H1 (cell line): ENCODE measurements around the gene FGF12. TPM values are rescaled to one million over a fixed set of nuclear protein-coding genes. Genes with fewer than 3 reads are reported as not detected.

Source experiments
- CTCF ChIA-PET: fragments of 300-600 bp; sonication (Branson Sonifier 250); formaldehyde crosslinking; loops from one replicate; lab custom pipeline; 2021; ENCODE audit not compliant: partially characterized antibody; lab: Charles Lee
- POLR2A ChIA-PET: fragments of 300-600 bp; sonication (Branson Sonifier 250); formaldehyde crosslinking; loops from one replicate; lab custom pipeline; 2021; ENCODE audit warnings: inconsistent platforms; ENCODE audit not compliant: partially characterized antibody; lab: Charles Lee
- DNase-seq, 2 experiments: peaks; one replicate each; pipeline versions ENCODE4 v3.0.0 to v3.0.0-alpha.2; 2010 to 2022; ENCODE audit warnings: low spot score in 2 of 2, low read depth in 1 of 2, mixed read lengths in 1 of 2
- FAIRE-seq: peaks from 2 replicates; lab custom pipeline; 2011; peaks lifted over from hg19 to GRCh38; lab: Jason Lieb, UNC
- H2AFZ ChIP-seq: 2 replicates; pipeline ENCODE4 v1.8.1; 2012; ENCODE audit warnings: low read length, inconsistent platforms
- H2AK5ac ChIP-seq: 2 replicates; pipeline ENCODE4 v1.6.1; 2013; ENCODE audit warnings: low read depth, low read length
- H2BK120ac ChIP-seq: replicated peaks from 2 replicates; pipeline ENCODE3; 2013; ENCODE audit warnings: low read depth, low read length, inconsistent platforms
- H2BK12ac ChIP-seq: 2 replicates; pipeline ENCODE4 v1.6.1; 2013; ENCODE audit warnings: low read depth, low read length
- H2BK15ac ChIP-seq: 2 replicates; pipeline ENCODE4 v1.6.1; 2013; ENCODE audit warnings: low read length
- H2BK20ac ChIP-seq: 2 replicates; pipeline ENCODE4 v1.6.1; 2013; ENCODE audit warnings: low read length
- H2BK5ac ChIP-seq: 2 replicates; pipeline ENCODE4 v1.6.1; 2013; ENCODE audit warnings: low read depth, low read length
- H3K14ac ChIP-seq: 2 replicates; pipeline ENCODE4 v1.6.1; 2013; ENCODE audit warnings: inconsistent platforms; ENCODE audit not compliant: insufficient read length
- H3K18ac ChIP-seq: 2 replicates; pipeline ENCODE4 v1.6.1; 2013; ENCODE audit warnings: low read length; ENCODE audit errors: extremely low read depth
- H3K23ac ChIP-seq: 2 replicates; pipeline ENCODE4 v1.6.1; 2013; ENCODE audit warnings: inconsistent platforms; ENCODE audit not compliant: insufficient read length
- H3K23me2 ChIP-seq: 2 replicates; pipeline ENCODE4 v1.6.1; 2013; ENCODE audit warnings: low read depth, low read length
- H3K27ac ChIP-seq: 2 replicates; pipeline ENCODE4 v1.6.1; 2011; ENCODE audit warnings: low read depth, low read length, inconsistent platforms
- H3K27me3 ChIP-seq, 4 experiments: replicated peaks in 1 of 4; 1 replicate in 1 of 4; 2 replicates in 3 of 4; pipeline versions ENCODE4 v1.6.1 to v1.8.1; 2011 to 2013; ENCODE audit warnings: low read length in 3 of 4, mild to moderate bottlenecking in 3 of 4, inconsistent platforms in 2 of 4, mixed read lengths in 2 of 4, moderate library complexity in 1 of 4; ENCODE audit not compliant: control insufficient read depth in 3 of 4, insufficient read depth in 3 of 4; ENCODE audit errors: extremely low read depth in 1 of 4
- H3K36me3 ChIP-seq, 4 experiments: 2 replicates each; pipeline versions ENCODE4 v1.6.1 to v1.8.1; 2011 to 2013; ENCODE audit warnings: mild to moderate bottlenecking in 4 of 4, low read length in 3 of 4, moderate library complexity in 2 of 4, control low read depth in 1 of 4, inconsistent platforms in 1 of 4; ENCODE audit not compliant: insufficient read depth in 4 of 4, control insufficient read depth in 2 of 4
- H3K4ac ChIP-seq: replicated peaks from 2 replicates; pipeline ENCODE3; 2013; ENCODE audit warnings: low read length, low read depth, mixed read lengths, inconsistent platforms; ENCODE audit not compliant: insufficient read length
- H3K4me1 ChIP-seq, 4 experiments: replicated peaks in 1 of 4; 1 replicate in 1 of 4; 2 replicates in 3 of 4; pipeline versions ENCODE4 v1.6.1 to v1.8.1; 2011 to 2013; ENCODE audit warnings: low read length in 3 of 4, inconsistent platforms in 2 of 4, mixed read lengths in 1 of 4; ENCODE audit not compliant: insufficient read depth in 4 of 4, control insufficient read depth in 3 of 4
- H3K4me2 ChIP-seq, 2 experiments: 2 replicates each; pipeline versions ENCODE4 v1.6.1 to v1.8.1; 2011 to 2013; ENCODE audit warnings: low read depth in 2 of 2, low read length in 2 of 2, control low read depth in 1 of 2, inconsistent platforms in 1 of 2, mild to moderate bottlenecking in 1 of 2; ENCODE audit not compliant: insufficient read depth in 1 of 2
- H3K4me3 ChIP-seq, 4 experiments: fragments of 200-600, 300-600 bp in 1 of 4; sonication (generic), shearing (Covaris generic), sonication (Bioruptor Twin) in 1 of 4; 2 replicates each; pipeline versions ENCODE4 v1.5.1 to v1.8.1; 2011 to 2016; ENCODE audit warnings: low read length in 4 of 4, low read depth in 3 of 4, control low read depth in 2 of 4, inconsistent platforms in 2 of 4, mild to moderate bottlenecking in 2 of 4, mixed read lengths in 1 of 4, moderate library complexity in 1 of 4; ENCODE audit not compliant: insufficient read depth in 2 of 4; ENCODE audit errors: extremely low read depth in 1 of 4
- H3K56ac ChIP-seq: replicated peaks from 2 replicates; pipeline ENCODE3; 2013; ENCODE audit warnings: low read depth, mild to moderate bottlenecking, mixed read lengths, low read length, inconsistent platforms; ENCODE audit not compliant: insufficient read length
- H3K79me1 ChIP-seq: 2 replicates; pipeline ENCODE4 v1.6.1; 2013; ENCODE audit warnings: low read depth, low read length, control low read depth
- H3K79me2 ChIP-seq, 2 experiments: 2 replicates each; pipeline versions ENCODE4 v1.6.1 to v1.8.1; 2012 to 2013; ENCODE audit warnings: low read length in 2 of 2, mild to moderate bottlenecking in 2 of 2, inconsistent platforms in 1 of 2; ENCODE audit not compliant: insufficient read depth in 2 of 2, control insufficient read depth in 1 of 2
- H3K9ac ChIP-seq, 4 experiments: replicated peaks in 1 of 4; 1 replicate in 1 of 4; 2 replicates in 3 of 4; pipeline versions ENCODE4 v1.6.1 to v1.8.1; 2011 to 2013; ENCODE audit warnings: low read depth in 3 of 4, low read length in 3 of 4, control low read depth in 2 of 4, mild to moderate bottlenecking in 2 of 4, moderate library complexity in 2 of 4, inconsistent platforms in 1 of 4; ENCODE audit errors: extremely low read depth in 1 of 4
- H3K9me3 ChIP-seq, 2 experiments: 2 replicates each; pipeline versions ENCODE4 v1.6.1 to v1.8.1; 2012 to 2013; ENCODE audit warnings: mild to moderate bottlenecking in 2 of 2, moderate library complexity in 2 of 2, control low read depth in 1 of 2, inconsistent platforms in 1 of 2, low read depth in 1 of 2, low read length in 1 of 2, mixed read lengths in 1 of 2; ENCODE audit not compliant: insufficient read depth in 2 of 2
- H4K20me1 ChIP-seq, 2 experiments: replicated peaks in 1 of 2; 2 replicates each; pipeline versions ENCODE3 to v1.8.1; 2011 to 2013; ENCODE audit warnings: inconsistent platforms in 2 of 2, low read length in 2 of 2, mild to moderate bottlenecking in 1 of 2; ENCODE audit not compliant: insufficient read depth in 2 of 2, control insufficient read depth in 1 of 2
- H4K5ac ChIP-seq: 2 replicates; pipeline ENCODE4 v1.6.1; 2013; ENCODE audit warnings: low read length, low read depth, mixed read lengths, inconsistent platforms; ENCODE audit not compliant: insufficient read length
- H4K8ac ChIP-seq: 2 replicates; pipeline ENCODE4 v1.8.0; 2013; ENCODE audit warnings: mild to moderate bottlenecking, moderate library complexity, low read length, inconsistent platforms; ENCODE audit not compliant: insufficient read depth; ENCODE audit errors: extremely low read depth
- H4K91ac ChIP-seq: replicated peaks from 2 replicates; pipeline ENCODE3; 2013; ENCODE audit warnings: low read length, mixed read lengths, inconsistent platforms; ENCODE audit not compliant: insufficient read length
- CEBPB ChIP-seq: IDR thresholded peaks from 2 replicates; pipeline ENCODE4 v1.6.1; 2012; ENCODE audit warnings: low read depth, low read length
- CREB1 ChIP-seq: IDR thresholded peaks from 2 replicates; pipeline ENCODE4 v1.6.1; 2012; ENCODE audit warnings: inconsistent platforms
- PHF8 ChIP-seq: fragments of 200-600 bp; sonication (generic); conservative IDR thresholded peaks from 2 replicates; pipeline ENCODE4 v1.7.1; 2012; ENCODE audit warnings: low read depth, mild to moderate bottlenecking, inconsistent platforms, low read length, moderate library complexity
- WGBS, 2 experiments: shearing (Covaris generic) in 1 of 2; methylation state at CpG; one replicate each; pipeline versions ENCODE4 v1.1.6 to v1.1.7; 2013 to 2015; ENCODE audit warnings: low lambda C conversion rate in 2 of 2, mixed read lengths in 2 of 2, inconsistent platforms in 1 of 2, low coverage in 1 of 2, missing lambda C conversion rate in 1 of 2; ENCODE audit not compliant: insufficient replicate concordance in 2 of 2, insufficient coverage in 1 of 2, insufficient read length in 1 of 2; ENCODE audit errors: extremely low coverage in 1 of 2, missing lambda C conversion rate in 1 of 2; 5-methylcytosine and 5-hydroxymethylcytosine counted together
- polyA plus RNA-seq, 7 experiments: library from polyadenylated mRNA; depleted of rRNA in 3 of 7; stranded (reverse) in 5 of 7; unstranded in 2 of 7; fragments of >200 nt in 5 of 7; fragments of 200-250 nt in 2 of 7; gene quantifications; 1 replicate in 5 of 7; 2 replicates in 1 of 7; 4 replicates in 1 of 7; pipeline versions ENCODE4 v1.2.1 to v1.2.3, GENCODE V29; 2011 to 2013; ENCODE audit warnings: missing spikeins in 2 of 7, mixed read lengths in 2 of 7
- total RNA-seq: library from RNA; stranded (reverse); fragmentation: NEBNext Ultra II Directional; extraction: Animal tissue kit (Norgen Biotek cat#: 25700); gene quantifications from 2 replicates; pipeline ENCODE4 v1.2.1, GENCODE V29; 2021
- TF ChIP-seq, protein P1 (sequence below): IDR thresholded peaks from 2 replicates; pipeline ENCODE4 v1.6.1; 2011; ENCODE audit warnings: low read length, improper control_type of control experiment

Gene FGF12
- total and polyA plus RNA-seq, 2 of the 8 experiments (the other 6 are each of a cell fraction or from before 2014, with no cell fraction given) = 4.1 to 16.6 TPM

DNA sequence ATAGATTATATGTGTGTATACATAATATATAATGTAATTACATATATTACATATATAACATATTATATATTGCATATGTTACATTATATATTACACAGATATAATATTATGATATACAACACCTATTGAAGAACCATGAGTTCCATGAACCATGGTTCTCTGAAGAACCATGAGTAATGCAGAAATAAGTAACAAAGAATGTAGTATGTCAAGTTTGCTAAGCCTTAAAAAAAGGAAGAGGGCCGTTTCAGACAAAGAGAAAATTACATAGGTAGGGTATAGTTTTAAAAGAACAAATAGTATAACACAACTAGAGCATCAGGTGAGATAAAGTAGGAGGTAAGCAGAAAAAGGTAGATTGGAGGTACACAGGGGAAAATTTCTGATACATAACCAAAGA, 177.0 kb downstream of the FGF12 start:
- H2BK120ac ChIP-seq = no peak overlapping the region
- no peak overlapping the region for H2BK15ac ChIP-seq
- H2BK20ac ChIP-seq = no peak overlapping the region
- TF ChIP-seq, protein P1, sequence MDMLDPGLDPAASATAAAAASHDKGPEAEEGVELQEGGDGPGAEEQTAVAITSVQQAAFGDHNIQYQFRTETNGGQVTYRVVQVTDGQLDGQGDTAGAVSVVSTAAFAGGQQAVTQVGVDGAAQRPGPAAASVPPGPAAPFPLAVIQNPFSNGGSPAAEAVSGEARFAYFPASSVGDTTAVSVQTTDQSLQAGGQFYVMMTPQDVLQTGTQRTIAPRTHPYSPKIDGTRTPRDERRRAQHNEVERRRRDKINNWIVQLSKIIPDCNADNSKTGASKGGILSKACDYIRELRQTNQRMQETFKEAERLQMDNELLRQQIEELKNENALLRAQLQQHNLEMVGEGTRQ = no peak
- TF ChIP-seq PHF8 (no peak), CREB1 (no peak), CEBPB (no peak)
- H3K23me2 ChIP-seq = no peaks in the 10 kb centered on the region
- FAIRE-seq (no peak), DNase-seq (no peak)
- H3K23ac ChIP-seq = no peak overlapping the region
- no peaks in the 10 kb centered on the region for H3K9me3 ChIP-seq
- H3K4ac ChIP-seq = no peak overlapping the region
- H3K4me1 ChIP-seq = peaks cover 0 to 3% (median 0%) of the 10 kb centered on the region in 4 experiments; a peak in 1 of 7 replicates
- H2AFZ ChIP-seq = no peak overlapping the region
- H4K5ac ChIP-seq = no peak overlapping the region
- no peak overlapping the region for H3K27ac ChIP-seq
- H4K20me1 ChIP-seq = no peaks in the 10 kb centered on the region
- no peak overlapping the region for H2AK5ac ChIP-seq
- no peak overlapping the region for H3K56ac ChIP-seq
- H3K27me3 ChIP-seq = no peaks in the 10 kb centered on the region
- H3K14ac ChIP-seq = no peak overlapping the region
- no peaks in the 10 kb centered on the region for H3K79me1 ChIP-seq
- H3K4me2 ChIP-seq = no peak overlapping the region
- no peak overlapping the region for H3K18ac ChIP-seq
- no peak overlapping the region for H3K4me3 ChIP-seq
- H4K8ac ChIP-seq = no peak overlapping the region
- ChIA-PET POLR2A (no interaction called here), CTCF (no interaction called here)
- no peaks in the 10 kb centered on the region for H3K36me3 ChIP-seq
- no peaks in the 10 kb centered on the region for H3K79me2 ChIP-seq
- H4K91ac ChIP-seq = no peak overlapping the region
- 71% methylated on average over 1 of the region's 1 CpG; no CpG with 5 or more reads in 1 of the 2 experiments for WGBS, 2 experiments
- no peak overlapping the region for H3K9ac ChIP-seq
- H2BK12ac ChIP-seq = no peak overlapping the region
- H2BK5ac ChIP-seq = no peak overlapping the region
